ENCODE measurements around the gene SDK1. TPM values are rescaled to one million over a fixed set of nuclear protein-coding genes. Genes with fewer than 3 reads are reported as not detected.

SDK1 gene
- total and polyA plus RNA-seq, 2 donors (not counting 3 experiments of a cell fraction or from before 2014, with no cell fraction given): 1.6 to 3.9 TPM

- H3K27me3 ChIP-seq (ENCODE audit: control insufficient read depth in 2 of 2, insufficient read depth in 2 of 2, low read length in 2 of 2): no peaks in the 10 kb centered on the region
- dilution Hi-C loops (cut with MboI; ENCODE audit: extremely low pct_ligation_motif_present, low sequenced_read_pairs) (no loop called here), intact Hi-C loops (cut with micrococcal nuclease) (no loop called here)
- no peak for DNase-seq (ENCODE audit: low read depth, low spot score)
- ChIA-PET POLR2A (no interaction called here), CTCF (no interaction called here)
- H3K4me3 ChIP-seq (replicated peaks in 1 of 3; ENCODE audit: insufficient read depth in 1 of 3, low read depth in 1 of 3, low read length in 3 of 3): no peak overlapping the region
- H4K20me1 ChIP-seq (replicated peaks; ENCODE audit: control insufficient read depth, extremely low read depth, insufficient read depth, low read length): no peaks in the 10 kb centered on the region
- no peak overlapping the region for H3K4me2 ChIP-seq (ENCODE audit: insufficient read depth, low read length)
- TF ChIP-seq CTCF (IDR thresholded peaks at IDR 0.05; ENCODE audit: extremely low read depth in 1 of 2, insufficient read depth in 1 of 2, low read depth in 1 of 2, low read length in 2 of 2): no peak
- TF ChIP-seq FOS (IDR thresholded peaks at IDR 0.05; ENCODE audit: borderline replicate concordance, insufficient read depth, low read length): no peak
- no peak for TF ChIP-seq EZH2 (IDR thresholded peaks at IDR 0.05; ENCODE audit: borderline replicate concordance, low read depth, low read length, severe bottlenecking)
- TF ChIP-seq MYC (IDR thresholded peaks at IDR 0.05; ENCODE audit: low read depth, low read length): no peak
- TF ChIP-seq POLR2AphosphoS5 (IDR thresholded peaks at IDR 0.05; ENCODE audit: insufficient read depth, low read depth, low read length): no peak
- TF ChIP-seq POLR2A (IDR thresholded peaks at IDR 0.05; ENCODE audit: low read depth, low read length): no peak
- TF ChIP-seq MAX (IDR thresholded peaks at IDR 0.05; ENCODE audit: insufficient read depth, insufficient read length): no peak
- TF ChIP-seq JUN (IDR thresholded peaks at IDR 0.05; ENCODE audit: borderline replicate concordance, insufficient read depth, insufficient read length, low read depth): no peak
- H3K4me1 ChIP-seq (ENCODE audit: control insufficient read depth, extremely low read depth, insufficient read depth, low read length): no peaks in the 10 kb centered on the region
- H2AFZ ChIP-seq (ENCODE audit: low read depth, low read length): no peak overlapping the region
- H3K79me2 ChIP-seq (ENCODE audit: control insufficient read depth, insufficient read depth, low read length): no peaks in the 10 kb centered on the region
- H3K9me1 ChIP-seq (replicated peaks; ENCODE audit: control insufficient read depth, extremely low read depth, insufficient read depth, low read length): no peaks in the 10 kb centered on the region
- H3K27ac ChIP-seq (ENCODE audit: insufficient read depth, low read depth, low read length): no peak overlapping the region
- H3K9me3 ChIP-seq (replicated peaks; ENCODE audit: control insufficient read depth, insufficient read depth, low read length): no peaks in the 10 kb centered on the region
- FAIRE-seq: no peak
- no peaks in the 10 kb centered on the region for H3K36me3 ChIP-seq (ENCODE audit: control insufficient read depth in 2 of 2, extremely low read depth in 1 of 2, insufficient read depth in 2 of 2, low read length in 2 of 2)
- no TSS peak for BruUV-seq (replicated peaks)
- H3K9ac ChIP-seq (replicated peaks; ENCODE audit: extremely low read depth, insufficient read depth, low read length): no peak overlapping the region
These were observed 145.7 kb downstream of the SDK1 start for GRCh38 chr7:3446786-3447185.

Data from endothelial cell of umbilical vein (primary cell).